ENCODE measurements around the gene TXNDC11.

Gene TXNDC11

GRCh38 chr16:11672206-11673090, 70.2 kb downstream of the TXNDC11 start:
- no peak for DNase-seq (ENCODE audit: low read depth)
- H3K4me3 ChIP-seq (ENCODE audit: low read depth, low read length), result no peak overlapping the region
- TF ChIP-seq, protein P1, sequence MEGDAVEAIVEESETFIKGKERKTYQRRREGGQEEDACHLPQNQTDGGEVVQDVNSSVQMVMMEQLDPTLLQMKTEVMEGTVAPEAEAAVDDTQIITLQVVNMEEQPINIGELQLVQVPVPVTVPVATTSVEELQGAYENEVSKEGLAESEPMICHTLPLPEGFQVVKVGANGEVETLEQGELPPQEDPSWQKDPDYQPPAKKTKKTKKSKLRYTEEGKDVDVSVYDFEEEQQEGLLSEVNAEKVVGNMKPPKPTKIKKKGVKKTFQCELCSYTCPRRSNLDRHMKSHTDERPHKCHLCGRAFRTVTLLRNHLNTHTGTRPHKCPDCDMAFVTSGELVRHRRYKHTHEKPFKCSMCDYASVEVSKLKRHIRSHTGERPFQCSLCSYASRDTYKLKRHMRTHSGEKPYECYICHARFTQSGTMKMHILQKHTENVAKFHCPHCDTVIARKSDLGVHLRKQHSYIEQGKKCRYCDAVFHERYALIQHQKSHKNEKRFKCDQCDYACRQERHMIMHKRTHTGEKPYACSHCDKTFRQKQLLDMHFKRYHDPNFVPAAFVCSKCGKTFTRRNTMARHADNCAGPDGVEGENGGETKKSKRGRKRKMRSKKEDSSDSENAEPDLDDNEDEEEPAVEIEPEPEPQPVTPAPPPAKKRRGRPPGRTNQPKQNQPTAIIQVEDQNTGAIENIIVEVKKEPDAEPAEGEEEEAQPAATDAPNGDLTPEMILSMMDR (IDR thresholded peaks at IDR 0.05; ENCODE audit: control insufficient read depth, extremely low read depth, insufficient read depth), result no peak

GRCh38 chr16:11671676-11672075, 71.0 kb downstream of the TXNDC11 start:
- H3K4me3 ChIP-seq (ENCODE audit: low read depth, low read length), result no peak overlapping the region

GRCh38 chr16:11671271-11671670, 71.4 kb downstream of the TXNDC11 start:
- no peak overlapping the region for H3K4me3 ChIP-seq (ENCODE audit: low read depth, low read length)
- DNase-seq (ENCODE audit: low read depth), result no peak
- TF ChIP-seq, protein P1 (IDR thresholded peaks at IDR 0.05; ENCODE audit: control insufficient read depth, extremely low read depth, insufficient read depth), result no peak

More at GRCh38 chr16:11671676-11672075, 71.0 kb downstream of the TXNDC11 start:
- DNase-seq (ENCODE audit: low read depth), result no peak
- TF ChIP-seq, protein P1 (IDR thresholded peaks at IDR 0.05; ENCODE audit: control insufficient read depth, extremely low read depth, insufficient read depth), result no peak

DNA sequence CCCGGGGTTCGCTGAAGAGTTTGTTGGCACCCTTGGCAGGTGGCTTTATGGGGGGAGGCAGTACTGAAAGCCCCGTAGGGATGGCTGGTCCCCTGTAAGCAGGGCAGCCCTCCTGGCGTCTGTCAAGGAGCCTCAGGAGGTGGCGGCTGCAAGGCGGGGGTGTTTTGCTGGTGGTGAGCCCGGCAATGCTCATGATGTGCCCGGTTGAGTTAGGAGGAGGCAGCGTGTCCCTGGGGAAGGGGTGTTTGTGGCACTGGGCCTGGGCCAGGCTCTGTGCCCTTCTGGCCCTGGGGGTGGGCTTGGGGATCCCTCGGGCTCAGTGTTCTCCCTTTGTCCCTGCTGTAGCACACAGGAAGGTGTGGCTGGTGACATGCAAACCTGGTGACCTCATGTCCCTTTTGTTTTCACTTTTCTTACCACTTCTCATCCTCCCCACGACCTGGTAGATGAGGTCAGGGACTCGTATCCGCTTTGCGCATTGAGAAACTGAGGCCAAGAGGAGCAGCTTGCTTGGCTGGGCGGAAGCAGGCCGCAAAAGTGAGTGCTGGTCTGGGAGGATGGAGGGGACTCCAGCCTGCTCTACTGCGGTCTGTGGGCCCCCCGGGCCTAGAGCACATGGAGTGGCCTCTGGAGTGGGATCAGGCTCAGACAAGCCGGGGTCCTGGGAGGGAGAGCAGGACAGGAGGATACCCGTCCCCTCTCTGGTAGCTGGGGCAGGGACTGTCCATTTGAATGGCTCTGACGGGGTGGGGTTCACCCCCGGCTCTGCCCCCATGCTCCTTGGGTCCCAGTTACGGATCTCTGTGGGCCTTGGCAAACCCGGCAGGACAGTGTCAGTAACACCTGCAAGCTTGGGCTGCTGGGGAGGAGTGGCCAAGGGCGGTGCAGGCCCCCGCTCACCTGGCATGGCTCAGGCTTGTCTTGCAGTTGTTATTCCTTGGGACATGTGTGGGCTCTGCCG, 72.2 kb downstream of the TXNDC11 start:
- no peak overlapping the region for H3K4me3 ChIP-seq (ENCODE audit: low read depth, low read length)
- TF ChIP-seq, protein P1 (IDR thresholded peaks at IDR 0.05; ENCODE audit: control insufficient read depth, extremely low read depth, insufficient read depth), result no peak
- DNase-seq (ENCODE audit: low read depth), result no peak

- no peak for DNase-seq (ENCODE audit: low read depth)
- H3K4me3 ChIP-seq (ENCODE audit: low read depth, low read length), result no peak overlapping the region; the same call in 1 of the 2 replicates
- TF ChIP-seq, protein P1 (IDR thresholded peaks at IDR 0.05; ENCODE audit: control insufficient read depth, extremely low read depth, insufficient read depth), result no peak
Measured at GRCh38 chr16:11669380-11670146, 73.1 kb downstream of the TXNDC11 start.
